ENCODE measurements around the gene TSR1. TPM values are rescaled to one million over a fixed set of nuclear protein-coding genes. Genes with fewer than 3 reads are reported as not detected.

The TSR1 gene
- total and polyA plus RNA-seq, 2 donors (not counting 1 experiment from before 2014, with no cell fraction given), result 10.2 to 31.5 TPM

GRCh38 chr17:2323629-2324314 lies 12.5 kb downstream of the TSR1 start:
- no peak overlapping the region for H3K27ac ChIP-seq (ENCODE audit: low read length in 2 of 2)

More at GRCh38 chr17:2323629-2324314, 12.5 kb downstream of the TSR1 start:
- H3K27ac Mint-ChIP-seq, result no peak overlapping the region
- intact Hi-C loops (cut with micrococcal nuclease), result no loop called here
- POLR2A ChIA-PET, result no interaction called here
- no peak overlapping the region for H3K9ac ChIP-seq (ENCODE audit: low read length)
- CTCF ChIA-PET, result no interaction called here
- TF ChIP-seq EZH2 (IDR thresholded peaks at IDR 0.05; ENCODE audit: borderline replicate concordance, insufficient read depth, low read depth, low read length, poor library complexity, severe bottlenecking), result no peak
- TF ChIP-seq CTCF (IDR thresholded peaks at IDR 0.05), result no peak
- no peak overlapping the region for H3K4me3 Mint-ChIP-seq
- WGBS (ENCODE audit: insufficient coverage), result 91% methylated on average over 1 of the region's 2 CpGs
- no peaks in the 10 kb centered on the region for H3K79me2 ChIP-seq (ENCODE audit: control insufficient read depth, insufficient read depth, low read length)
- no peak overlapping the region for H3K4me2 ChIP-seq (replicated peaks; ENCODE audit: low read depth, low read length, poor library complexity, severe bottlenecking)
- H3K4me3 ChIP-seq (ENCODE audit: control extremely low read depth in 1 of 5, extremely low read depth in 1 of 5, insufficient read depth in 1 of 5, low read depth in 2 of 5, low read length in 4 of 5), result no peak overlapping the region
- H3K4me1 Mint-ChIP-seq, result no peaks in the 10 kb centered on the region
- H3K9me3 ChIP-seq (ENCODE audit: control extremely low read depth in 1 of 3, control insufficient read depth in 2 of 3, insufficient read depth in 1 of 3, low read length in 2 of 3), result no peaks in the 10 kb centered on the region
- H3K27me3 ChIP-seq (replicated peaks in 1 of 4; ENCODE audit: control extremely low read depth in 1 of 4, control insufficient read depth in 3 of 4, insufficient read depth in 4 of 4, low read length in 3 of 4), result no peaks in the 10 kb centered on the region
- H3K4me1 ChIP-seq (ENCODE audit: control insufficient read depth in 2 of 2, insufficient read depth in 2 of 2, low read length in 2 of 2), result no peaks in the 10 kb centered on the region
- no peak overlapping the region for H2AFZ ChIP-seq (ENCODE audit: insufficient read depth, low read depth, low read length, poor library complexity, severe bottlenecking)
- H4K20me1 ChIP-seq (ENCODE audit: control insufficient read depth, insufficient read depth, low read length, poor library complexity, severe bottlenecking), result no peaks in the 10 kb centered on the region
- H3K36me3 ChIP-seq (replicated peaks in 1 of 2; ENCODE audit: control extremely low read depth in 1 of 2, control insufficient read depth in 1 of 2, extremely low read depth in 1 of 2, insufficient read depth in 2 of 2, low read length in 1 of 2), result peaks cover 2 to 53% of the 10 kb centered on the region in 2 experiments
- DNase-seq (no peak), ATAC-seq (ENCODE audit: low read depth) (no peak)
- no peaks in the 10 kb centered on the region for H3K27me3 Mint-ChIP-seq
- H3K9me3 Mint-ChIP-seq (ENCODE audit: insufficient read depth), result no peaks in the 10 kb centered on the region

Data from B cell (primary cell).